ENCODE measurements around the gene SAMD10.
"Not testable (repeated sequence)": the region's sequence is repeated elsewhere in the genome, so short reads cannot be mapped to it uniquely, and the experiment has no call there.

The SAMD10 gene

DNA sequence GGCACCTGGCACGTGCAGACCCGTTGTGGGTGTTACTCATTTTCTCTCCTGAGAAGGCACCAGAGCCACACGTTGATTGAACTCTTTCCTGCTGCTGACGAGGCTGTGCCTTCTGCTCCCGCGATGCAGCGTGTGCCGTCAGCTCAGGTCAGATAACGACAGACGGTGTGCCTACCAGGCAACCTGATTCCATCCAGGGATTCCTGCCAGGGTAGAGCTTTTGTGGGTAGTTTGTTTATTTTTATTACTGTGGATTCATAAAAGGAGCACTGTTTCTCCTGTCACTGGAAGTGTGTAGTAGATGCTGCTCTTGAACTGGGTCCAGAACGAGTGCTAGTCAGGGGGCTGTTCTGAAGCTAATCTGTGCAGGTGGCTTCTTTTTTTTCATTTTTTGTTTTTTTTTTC is 22.2 kb upstream of the SAMD10 start:
- DNase-seq (ENCODE audit: low spot score) = no peak

DNA sequence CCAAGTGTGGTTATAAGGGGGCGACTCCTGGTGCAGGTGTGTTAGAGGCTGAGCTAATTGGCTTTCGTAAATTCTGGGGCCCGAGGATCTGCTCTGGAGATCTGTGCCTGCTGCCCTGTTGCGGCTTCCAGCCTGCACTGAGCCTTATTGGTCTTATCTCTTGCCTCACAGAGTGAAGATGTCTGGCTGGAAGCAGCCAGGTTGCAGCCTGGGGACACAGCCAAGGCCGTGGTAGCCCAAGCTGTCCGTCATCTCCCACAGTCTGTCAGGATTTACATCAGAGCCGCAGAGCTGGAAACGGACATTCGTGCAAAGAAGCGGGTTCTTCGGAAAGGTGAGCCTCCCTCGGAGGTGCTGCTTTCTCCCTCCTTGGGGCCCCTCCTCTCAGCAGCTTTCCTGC is 21.5 kb upstream of the SAMD10 start:
- DNase-seq (ENCODE audit: low spot score) = no peak

GRCh38 chr20:63982937-63983336 is 3.5 kb upstream of the SAMD10 start:
- DNase-seq (ENCODE audit: low spot score) = no peak

- DNase-seq (ENCODE audit: low spot score) = peak; percentile 97
Observed at GRCh38 chr20:63980806-63981728, 1.6 kb upstream of the SAMD10 start, which contains the start of gene PRPF6. TSS of gene PRPF6 (plus strand) at chr20:63981132. CDS start at chr20:63981246, 114 bp downstream.

- no peak for DNase-seq (ENCODE audit: low spot score)
Observed at GRCh38 chr20:63980317-63980805, 919 bp upstream of the SAMD10 start.

- DNase-seq (ENCODE audit: low spot score) = no peak
Observed at GRCh38 chr20:63979229-63979556, 249 bp downstream of the SAMD10 start.

DNA sequence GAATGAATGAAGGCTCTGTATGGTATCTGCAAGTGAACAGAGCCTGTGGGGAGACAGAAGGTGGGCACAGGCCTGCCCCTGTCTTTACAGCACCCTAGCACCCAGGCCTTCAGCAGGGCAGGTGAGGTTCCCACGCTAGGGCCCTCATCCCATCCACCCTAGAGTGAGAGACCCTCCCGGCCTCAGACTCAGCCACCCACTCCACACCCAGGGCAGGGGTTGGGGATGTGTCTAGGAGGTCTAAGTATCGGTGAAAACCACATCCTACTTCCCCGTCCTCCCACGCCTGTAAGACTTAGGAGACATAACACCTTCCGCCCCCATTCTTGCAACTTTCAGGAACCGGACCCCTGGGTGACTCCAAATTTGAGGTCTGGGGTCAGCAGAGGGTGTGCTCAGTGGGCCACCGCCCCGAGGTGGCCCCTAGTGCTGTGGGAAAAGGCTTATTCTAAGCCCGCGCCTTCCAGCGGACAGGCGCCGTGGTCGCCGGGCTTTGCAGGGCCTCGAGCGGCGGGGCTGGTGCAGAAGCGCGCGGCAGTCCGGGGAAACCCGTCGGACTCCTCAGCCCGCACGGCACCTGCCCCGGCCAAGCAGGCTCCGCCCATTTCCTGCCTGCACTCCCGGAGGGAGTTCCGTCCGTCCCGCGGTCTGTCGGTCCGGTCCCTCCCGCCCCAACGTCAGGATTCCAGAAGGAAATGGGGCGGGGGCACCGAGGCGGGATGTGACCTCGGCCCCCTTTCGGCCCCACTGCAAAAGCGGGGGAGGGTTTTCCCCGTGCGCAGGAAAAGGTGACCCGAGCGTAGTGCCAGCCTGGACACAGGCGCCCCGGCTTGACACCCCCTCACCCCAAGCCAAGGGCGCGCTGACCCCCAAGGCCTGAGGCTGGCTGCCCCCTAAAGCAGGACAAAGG is 868 bp downstream of the SAMD10 start:
- DNase-seq (ENCODE audit: low spot score) = peak; percentile 66

DNA sequence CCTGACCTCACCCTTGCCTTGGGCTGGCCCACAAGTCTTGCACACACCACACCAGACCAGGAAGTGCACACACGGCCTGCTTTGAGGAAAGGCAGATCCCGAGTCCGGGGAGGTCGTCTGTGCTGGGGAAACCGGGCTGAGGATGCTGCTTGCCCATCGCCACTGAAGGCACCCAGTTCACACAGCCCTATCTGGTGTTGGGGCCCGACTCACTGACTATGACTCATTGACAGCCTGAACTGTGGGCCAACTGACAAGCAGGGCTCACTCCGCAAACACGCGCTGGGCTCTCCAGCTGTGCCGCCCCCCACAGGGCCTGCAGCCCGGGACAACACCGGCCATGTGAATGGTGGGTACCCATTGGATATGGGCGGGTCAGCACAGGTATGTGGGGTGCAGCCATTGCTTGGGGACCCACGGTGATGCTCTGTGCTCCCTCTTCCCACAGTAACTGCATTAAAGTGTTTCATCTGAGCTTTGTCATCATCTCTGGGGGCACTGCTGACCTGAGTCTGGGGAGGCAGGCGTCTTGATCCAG is 1.6 kb downstream of the SAMD10 start:
- DNase-seq (ENCODE audit: low spot score) = no peak

GRCh38 chr20:63976980-63977738 is 2.3 kb downstream of the SAMD10 start:
- DNase-seq (ENCODE audit: low spot score) = no peak

DNA sequence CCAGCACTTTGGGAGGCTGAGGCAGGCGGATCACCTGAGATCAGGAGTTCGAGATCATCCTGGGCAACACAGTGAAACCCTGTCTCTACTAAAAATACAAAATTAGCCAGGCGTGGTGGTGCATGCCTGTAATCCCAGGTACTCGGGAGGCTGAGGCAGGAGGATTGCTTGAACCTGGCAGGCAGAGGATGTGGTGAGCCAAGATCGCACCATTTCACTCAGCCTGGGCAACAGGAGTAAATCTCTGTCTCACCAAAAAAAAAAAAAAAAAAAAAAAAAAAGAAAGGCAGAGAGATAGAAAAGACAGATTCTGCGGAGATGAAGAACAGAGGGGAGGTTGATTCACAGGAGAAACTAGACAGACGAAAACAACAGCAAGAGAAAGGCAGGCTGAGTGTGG is 2.9 kb downstream of the SAMD10 start:
- not testable (repeated sequence) for DNase-seq (ENCODE audit: low spot score)

- peak; percentile 2 for DNase-seq (ENCODE audit: low spot score)
Observed at GRCh38 chr20:63974402-63975200, 4.8 kb downstream of the SAMD10 start.

- peak; percentile 79 for DNase-seq (ENCODE audit: low spot score)
Observed at GRCh38 chr20:63973636-63974401, 5.6 kb downstream of the SAMD10 start.

DNA sequence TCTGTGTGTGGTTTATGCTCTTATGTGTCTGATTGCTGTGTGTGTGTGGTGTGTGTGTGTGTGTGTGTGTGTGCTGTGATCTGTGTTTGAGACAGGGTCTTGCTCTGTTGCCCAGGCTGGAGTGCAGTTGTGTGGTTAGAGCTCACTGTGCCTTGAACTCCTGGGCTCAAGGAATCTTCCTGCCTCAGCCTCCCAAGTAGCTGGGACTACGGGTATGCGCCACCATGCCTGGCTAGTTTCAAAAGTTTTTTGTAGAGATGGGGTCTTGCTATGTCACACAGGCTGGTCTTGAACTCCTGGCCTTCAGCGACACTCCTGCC is 6.3 kb downstream of the SAMD10 start:
- DNase-seq (ENCODE audit: low spot score) = no peak

- DNase-seq (ENCODE audit: low spot score) = peak; percentile 2
Observed at GRCh38 chr20:63972312-63973159, 6.9 kb downstream of the SAMD10 start.

GRCh38 chr20:63971960-63972311 is 7.5 kb downstream of the SAMD10 start:
- not testable (repeated sequence) for DNase-seq (ENCODE audit: low spot score)

DNA sequence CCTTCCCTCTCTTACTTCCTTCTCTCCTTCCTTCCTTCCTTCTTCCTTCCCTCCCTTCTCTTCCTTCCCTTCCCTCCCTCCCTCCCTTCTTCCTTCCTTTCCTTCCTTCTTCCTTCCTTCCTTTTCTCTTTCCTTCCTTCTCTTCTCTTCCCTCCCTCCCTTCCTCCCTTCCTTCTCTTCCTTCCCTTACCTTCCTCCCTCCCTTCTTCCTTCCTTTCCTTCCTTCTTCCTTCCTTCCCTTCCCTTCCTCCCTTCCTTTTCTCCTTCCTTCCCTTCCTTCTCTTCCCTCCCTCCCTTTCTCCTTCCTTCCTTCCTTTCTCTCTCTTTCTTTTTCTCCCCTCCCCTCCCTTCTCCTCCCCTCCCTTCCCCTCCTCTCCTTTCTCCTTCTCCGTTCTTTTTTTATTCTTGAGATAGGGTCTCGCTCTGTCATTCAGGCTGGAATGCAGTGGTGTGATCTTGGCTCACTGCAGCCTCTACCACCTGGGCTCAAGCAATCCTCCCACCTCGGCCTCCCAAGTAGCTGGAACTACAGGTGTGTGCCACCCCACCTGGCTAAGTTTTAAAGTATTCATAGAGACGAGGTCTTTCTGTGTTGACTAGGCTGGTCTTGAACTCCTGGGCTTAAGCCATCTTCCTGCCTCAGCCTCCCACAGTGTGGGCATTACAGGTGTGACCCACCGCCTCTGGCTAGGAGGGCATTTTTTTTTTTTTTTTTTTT is 8.6 kb downstream of the SAMD10 start:
- no peak for DNase-seq (ENCODE audit: low spot score)

DNA sequence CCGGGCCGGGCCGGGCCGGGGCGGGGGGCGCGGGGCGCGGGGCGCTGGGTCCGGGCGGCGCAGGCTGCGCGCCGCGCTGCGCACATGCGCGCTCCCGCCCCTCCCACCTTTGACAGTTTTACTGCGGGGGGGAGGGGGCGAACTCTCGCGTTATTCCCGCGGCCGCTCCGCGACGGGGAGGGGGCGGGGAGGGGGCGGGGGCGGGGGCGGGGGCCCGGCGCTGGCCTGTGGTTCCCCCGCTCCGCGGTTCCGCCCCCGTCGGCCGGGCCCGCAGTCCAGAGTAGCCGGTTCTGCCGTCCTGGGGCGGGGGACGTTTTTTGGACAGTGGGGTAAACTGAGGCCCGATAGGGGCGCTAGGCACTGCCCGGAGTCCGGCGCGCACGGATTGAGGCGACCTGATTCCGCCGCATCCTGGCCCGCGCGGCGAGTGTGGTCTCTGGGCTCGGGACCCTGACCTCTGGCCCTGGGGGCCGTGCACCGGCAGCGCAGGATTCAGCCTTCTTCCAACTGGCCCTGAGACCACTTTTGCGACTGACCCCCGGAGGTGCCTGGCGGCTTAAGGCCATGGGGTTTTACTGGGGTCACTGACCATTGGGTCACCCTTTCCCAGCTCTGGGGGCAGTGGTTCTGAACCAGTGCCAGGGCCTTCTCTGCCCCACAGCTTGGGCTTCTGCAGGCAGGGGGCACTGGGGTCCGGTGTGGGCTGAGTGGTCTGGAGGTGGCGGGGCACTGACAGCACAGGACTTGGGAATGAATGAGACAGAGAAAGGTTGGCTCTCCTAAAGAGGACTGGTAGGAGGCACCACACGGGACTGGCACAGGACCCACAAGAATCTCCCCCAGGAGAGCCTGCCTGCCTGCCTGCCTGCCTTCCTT is 9.4 kb downstream of the SAMD10 start, which contains the start of gene ZNF512B:
TSS of gene ZNF512B (minus strand) at position 93 of the 876 bp plus-strand sequence. CDS start 1,980 bp downstream, outside the sequence.
- DNase-seq (ENCODE audit: low spot score) = peak; percentile 57
